Occipital lobe (tissue), 2 donors: ENCODE measurements around the gene MKI67. TPM values are rescaled to one million over a fixed set of nuclear protein-coding genes. Genes with fewer than 3 reads are reported as not detected.

Experiments used
- DNase-seq: peaks from one replicate; lab custom pipeline; 2025; lab: John Stamatoyannopoulos, UW
- total RNA-seq: library from RNA; depleted of rRNA; stranded (reverse); fragments of >200 nt; gene quantifications from one replicate; pipeline ENCODE4 v1.2.3, GENCODE V29; 2014

MKI67 gene
- total RNA-seq, 1 donor from 2014 or later = 1.7 TPM

GRCh38 chr10:128065881-128066534 lies 60.2 kb downstream of the MKI67 start:
- DNase-seq = no peak

GRCh38 chr10:128064970-128065580 lies 61.1 kb downstream of the MKI67 start:
- DNase-seq = no peak

GRCh38 chr10:128064108-128064969 lies 61.9 kb downstream of the MKI67 start:
- DNase-seq = peak; percentile 83

GRCh38 chr10:128063736-128064107 lies 62.5 kb downstream of the MKI67 start:
- no peak for DNase-seq

GRCh38 chr10:128062881-128063563 lies 63.2 kb downstream of the MKI67 start:
- DNase-seq = no peak

- DNase-seq = no peak
Observed at GRCh38 chr10:128062331-128062880, 63.8 kb downstream of the MKI67 start.

- no peak for DNase-seq
Observed at GRCh38 chr10:128061306-128062300, 64.6 kb downstream of the MKI67 start.

GRCh38 chr10:128060341-128061250 lies 65.6 kb downstream of the MKI67 start:
- DNase-seq = no peak

- no peak for DNase-seq
Observed at GRCh38 chr10:128059982-128060293, 66.3 kb downstream of the MKI67 start.

GRCh38 chr10:128059266-128059981 lies 66.8 kb downstream of the MKI67 start:
- DNase-seq = no peak

- no peak for DNase-seq
Observed at GRCh38 chr10:128058750-128059134, 67.5 kb downstream of the MKI67 start.

GRCh38 chr10:128058106-128058749 lies 68.0 kb downstream of the MKI67 start:
- DNase-seq = no peak

- no peak for DNase-seq
Observed at GRCh38 chr10:128056303-128057050, 69.7 kb downstream of the MKI67 start.

- no peak for DNase-seq
Observed at GRCh38 chr10:128055061-128055868, 71.0 kb downstream of the MKI67 start.

- no peak for DNase-seq
Observed at GRCh38 chr10:128054163-128054970, 71.9 kb downstream of the MKI67 start.

- DNase-seq = no peak
Observed at GRCh38 chr10:128053356-128053755, 72.9 kb downstream of the MKI67 start.
